CD1c-positive myeloid dendritic cell (primary cell): ENCODE data around the gene MGAT5B.
"Not testable (repeated sequence)": the region's sequence is repeated elsewhere in the genome, so short reads cannot be mapped to it uniquely, and the experiment has no call there.

Experiments used
- DNase-seq: peaks from one replicate; pipeline ENCODE4 v3.0.0-alpha.2; 2016; ENCODE audit errors: extremely low spot score

MGAT5B gene

DNA sequence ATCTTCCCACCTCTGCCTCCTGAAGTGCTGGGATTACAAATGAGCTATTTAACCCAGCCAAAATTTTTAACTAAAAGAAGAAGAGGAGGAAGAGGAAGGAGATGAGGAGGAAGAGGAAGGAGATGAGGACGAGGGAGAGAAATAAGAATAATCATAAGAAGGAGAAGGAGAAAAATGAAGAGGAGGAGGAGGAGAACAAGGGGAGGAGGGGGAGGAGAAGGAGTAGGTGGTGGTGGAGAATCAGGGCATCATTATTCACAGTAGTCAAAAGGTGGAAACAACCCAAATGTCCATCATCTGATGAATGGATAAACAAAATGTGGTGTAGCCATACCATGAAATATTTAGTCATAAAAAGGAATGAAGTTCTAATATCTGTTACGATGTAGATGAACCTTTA is 21.2 kb upstream of the MGAT5B start:
- DNase-seq, result no peak

DNA sequence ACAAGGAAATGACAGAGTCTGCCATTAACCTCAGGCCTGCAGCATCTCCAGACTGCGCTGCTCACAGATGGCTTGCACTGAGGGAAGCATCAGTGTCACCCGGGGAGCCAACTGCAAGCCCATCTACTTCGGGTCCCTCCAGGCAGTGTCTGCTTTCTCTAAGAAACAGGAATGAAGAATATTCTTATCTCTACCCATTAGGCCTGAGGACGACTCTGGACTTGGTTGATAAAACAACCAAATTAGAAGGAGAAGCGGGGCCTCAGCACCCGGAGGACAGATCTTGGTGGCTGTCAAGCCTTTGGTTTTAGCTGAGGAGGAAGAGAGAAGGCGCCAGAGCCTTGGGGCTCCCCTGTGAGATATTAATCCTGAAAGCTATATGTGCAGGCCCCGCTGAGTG is 19.5 kb upstream of the MGAT5B start:
- DNase-seq, result no peak

DNA sequence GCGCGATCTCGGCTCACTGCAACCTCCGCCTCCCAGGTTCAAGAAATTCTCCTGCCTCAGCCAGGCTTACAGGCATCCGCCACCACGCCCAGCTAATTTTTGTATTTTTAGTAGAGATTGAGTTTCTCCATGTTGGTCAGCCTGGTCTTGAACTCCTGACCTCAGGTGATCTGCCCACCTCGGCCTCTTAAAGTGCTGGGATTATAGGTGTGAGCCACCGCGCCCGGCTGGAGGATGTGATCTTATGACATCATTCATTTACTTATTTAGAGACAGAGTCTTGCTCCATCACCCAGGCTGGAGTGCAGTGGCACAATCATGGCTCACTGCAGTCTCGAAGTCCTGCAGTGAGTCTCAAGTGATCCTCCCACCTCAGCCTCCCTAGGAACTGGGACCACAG is 19.0 kb upstream of the MGAT5B start:
- DNase-seq, result not testable (repeated sequence)

DNA sequence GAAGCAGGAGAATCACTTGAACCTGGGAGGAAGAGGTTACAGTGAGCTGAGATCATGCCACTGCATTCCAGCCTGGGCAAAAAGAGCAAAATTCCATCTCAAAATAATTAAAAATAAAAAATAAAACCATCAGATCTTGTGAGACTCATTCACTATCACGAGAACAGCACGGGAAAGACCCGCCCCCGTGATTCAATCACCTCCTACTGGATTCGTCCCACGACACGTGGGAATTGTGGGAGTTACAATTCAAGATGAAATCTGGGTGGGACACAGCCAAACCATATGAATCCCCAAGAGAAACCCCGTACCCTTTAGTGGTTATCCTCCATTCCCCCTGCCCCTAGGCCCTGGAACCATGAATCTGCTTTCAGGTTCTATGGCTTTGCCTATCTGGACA is 15.4 kb upstream of the MGAT5B start:
- no peak for DNase-seq

DNA sequence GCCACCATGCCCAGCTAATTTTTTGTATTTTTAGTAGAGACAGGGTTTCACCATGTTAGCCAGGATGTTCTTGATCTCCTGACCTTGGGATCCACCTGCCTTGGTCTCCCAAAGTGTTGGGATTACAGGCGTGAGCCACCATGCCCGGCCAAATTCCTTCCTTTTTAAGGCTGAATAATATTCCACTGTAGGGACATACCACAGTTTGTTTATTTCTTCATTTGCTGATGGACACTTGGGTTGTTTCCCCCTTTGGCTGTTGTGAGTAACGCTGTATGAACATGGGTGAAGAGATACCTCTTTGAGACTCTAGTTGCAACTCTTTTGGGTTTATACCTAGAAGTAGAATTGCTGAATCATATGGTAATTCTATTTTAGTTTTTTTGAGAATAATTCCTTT is 13.1 kb upstream of the MGAT5B start:
- DNase-seq, result no peak

DNA sequence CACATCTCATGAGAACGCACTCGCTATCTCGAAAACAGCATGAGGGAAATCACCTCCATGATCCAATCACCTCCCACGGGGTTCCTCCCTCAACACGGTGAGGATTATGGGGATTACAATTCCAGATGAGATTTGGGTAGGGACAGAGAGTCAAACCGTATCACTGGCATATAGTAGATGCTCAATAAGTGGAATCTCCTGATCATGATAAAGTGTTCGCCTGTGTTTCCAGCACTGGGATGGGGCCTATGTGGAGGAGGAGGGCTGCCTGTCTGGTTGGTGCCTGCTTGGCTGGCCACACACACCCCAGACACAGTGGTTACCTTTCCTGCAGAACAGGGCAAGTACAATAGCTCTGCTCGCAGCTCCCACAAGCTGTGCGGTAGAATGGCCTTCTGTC is 6.1 kb upstream of the MGAT5B start:
- DNase-seq, result no peak

DNA sequence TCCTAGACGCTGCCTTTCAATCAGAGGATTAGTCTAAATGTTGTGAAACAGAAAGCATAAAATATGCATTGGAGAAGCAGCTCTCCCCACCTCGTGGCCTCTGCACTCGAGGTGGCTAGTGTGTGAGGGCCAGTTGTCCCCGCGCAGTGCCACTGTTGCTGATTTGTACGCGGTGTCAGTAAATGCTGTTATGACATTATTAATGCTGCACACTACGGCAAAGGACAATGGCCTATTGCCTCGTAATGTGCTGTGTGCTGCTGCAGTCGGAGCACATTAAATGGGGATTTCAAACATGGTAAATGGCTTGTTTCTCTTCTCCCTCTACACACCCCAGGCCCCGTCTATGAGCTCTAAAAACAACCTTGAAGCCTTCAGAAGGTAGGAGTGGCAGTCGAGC is 5.7 kb upstream of the MGAT5B start:
- no peak for DNase-seq

DNA sequence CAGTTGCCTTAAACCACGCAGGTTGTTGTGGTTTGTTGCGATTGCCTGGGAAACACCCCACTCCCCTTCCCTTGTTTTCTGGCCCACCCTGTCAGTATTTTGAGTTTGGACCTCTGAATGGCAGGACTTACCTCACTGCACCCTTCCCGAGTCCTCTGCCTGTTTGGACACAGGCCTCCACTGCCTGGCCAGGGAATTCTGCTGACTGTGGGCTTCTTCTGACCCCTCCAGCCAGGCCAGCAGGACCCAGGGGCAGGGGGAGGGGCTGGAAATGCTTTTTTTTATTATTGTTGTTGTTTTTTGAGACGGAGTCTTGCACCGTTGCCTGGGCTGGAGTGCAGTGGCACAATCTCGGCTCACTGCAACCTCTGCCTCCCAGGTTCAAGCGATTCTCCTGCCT is 4.2 kb upstream of the MGAT5B start:
- DNase-seq, result no peak

DNA sequence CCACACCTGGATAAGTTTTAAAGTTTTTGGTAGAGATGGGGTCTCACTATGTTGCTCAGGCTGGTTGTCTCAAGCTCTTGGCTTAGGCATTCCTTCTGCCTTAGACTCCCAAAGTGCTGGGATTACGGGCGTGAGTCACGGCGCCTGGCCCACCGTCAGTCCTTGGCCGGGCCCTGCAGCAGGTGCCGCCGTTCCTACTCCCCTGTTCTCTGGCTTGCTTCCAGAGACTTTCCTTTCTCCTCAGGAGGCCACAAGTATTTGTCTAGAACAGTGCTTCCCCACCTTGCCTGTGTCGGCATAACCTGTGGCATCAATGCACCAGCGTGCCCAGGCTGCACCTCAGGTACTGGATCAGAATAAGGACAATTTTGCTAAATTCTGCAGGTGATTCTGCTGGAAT is 3.0 kb upstream of the MGAT5B start:
- DNase-seq, result no peak

DNA sequence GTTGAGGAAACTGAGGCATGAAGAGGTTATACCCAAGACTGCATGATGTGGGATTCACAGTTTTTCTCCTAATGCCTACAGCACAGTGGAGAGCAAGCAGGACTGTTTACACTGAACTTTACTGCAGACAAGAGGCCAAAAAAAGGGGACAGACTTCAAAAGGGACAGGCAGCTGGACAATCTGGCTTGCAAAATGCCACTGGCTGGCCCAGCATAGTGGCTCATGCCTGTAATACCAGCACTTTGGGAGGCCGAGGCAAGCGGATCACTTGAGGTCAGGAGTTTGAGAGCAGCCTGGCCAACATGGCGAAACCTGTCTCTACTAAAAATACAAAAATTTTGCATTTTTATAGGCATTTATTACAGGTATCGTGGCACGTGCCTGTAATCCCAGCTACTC is 2.0 kb upstream of the MGAT5B start:
- no peak for DNase-seq

DNA sequence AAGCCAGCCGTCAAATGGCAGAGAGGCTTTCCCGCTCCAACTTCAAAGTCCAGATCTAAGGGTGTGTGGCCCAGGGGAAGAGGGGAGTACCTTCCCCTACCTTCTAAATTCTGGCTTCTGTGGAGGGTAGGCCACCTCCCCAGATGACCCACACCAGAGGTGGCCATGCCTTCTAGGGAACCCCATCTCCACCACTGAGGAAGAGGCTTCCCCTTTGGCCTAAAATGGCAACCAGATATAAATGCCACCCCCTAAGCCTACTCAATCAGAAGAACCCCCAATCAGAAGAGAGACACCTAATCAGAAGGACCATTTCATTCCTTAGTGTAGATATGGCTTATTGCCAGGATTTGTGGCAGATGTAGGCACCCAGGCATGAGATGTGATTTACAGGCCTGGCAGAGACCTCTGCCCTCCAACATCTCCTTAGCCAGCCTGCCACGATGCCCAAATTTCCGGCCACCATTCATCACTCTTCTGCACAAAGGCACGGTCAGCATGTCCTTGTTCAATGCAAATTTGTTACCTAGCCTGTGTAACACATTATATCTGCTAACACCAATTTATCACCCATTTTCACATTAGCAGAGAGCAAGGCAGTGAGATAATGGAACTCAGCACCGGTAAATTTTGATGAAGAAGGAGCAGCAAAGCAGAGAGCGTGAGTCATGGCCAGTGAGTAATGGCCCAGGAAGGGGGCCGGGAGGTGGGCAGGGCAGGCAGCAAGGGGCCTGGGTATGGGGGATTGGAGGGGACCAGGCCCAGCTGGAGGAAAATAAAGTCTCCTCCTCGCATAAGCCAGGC is 1.2 kb upstream of the MGAT5B start:
- DNase-seq, result no peak

DNA sequence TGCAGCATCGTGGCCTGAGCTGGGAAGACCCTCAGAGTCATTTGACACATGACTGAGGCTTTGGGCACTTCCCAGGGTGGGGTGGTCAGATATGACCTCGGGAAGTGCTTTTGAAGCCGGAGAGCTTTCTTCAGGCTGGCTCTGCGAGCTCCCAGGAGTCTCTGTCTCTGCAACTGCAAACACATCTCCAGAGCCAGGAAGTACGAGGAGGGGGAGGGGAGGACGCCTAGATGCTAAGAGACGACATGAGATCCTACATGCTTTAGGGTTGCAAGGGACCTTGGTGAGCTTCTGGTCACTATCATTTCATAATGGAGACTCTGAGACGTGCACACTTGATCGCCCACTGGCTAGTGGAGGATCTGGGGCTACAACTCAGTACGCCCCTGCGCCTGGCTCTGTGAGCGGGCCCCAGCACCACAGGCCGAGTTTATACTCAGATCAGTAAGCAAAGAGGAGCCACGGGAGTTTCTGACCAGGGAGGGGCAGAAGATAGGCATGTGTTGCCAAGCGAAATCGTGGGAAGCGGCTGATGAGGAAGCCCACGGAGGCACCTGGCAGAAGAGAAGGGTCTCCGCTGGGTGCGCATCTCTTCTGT is 527 bp upstream of the MGAT5B start:
- DNase-seq, result no peak

DNA sequence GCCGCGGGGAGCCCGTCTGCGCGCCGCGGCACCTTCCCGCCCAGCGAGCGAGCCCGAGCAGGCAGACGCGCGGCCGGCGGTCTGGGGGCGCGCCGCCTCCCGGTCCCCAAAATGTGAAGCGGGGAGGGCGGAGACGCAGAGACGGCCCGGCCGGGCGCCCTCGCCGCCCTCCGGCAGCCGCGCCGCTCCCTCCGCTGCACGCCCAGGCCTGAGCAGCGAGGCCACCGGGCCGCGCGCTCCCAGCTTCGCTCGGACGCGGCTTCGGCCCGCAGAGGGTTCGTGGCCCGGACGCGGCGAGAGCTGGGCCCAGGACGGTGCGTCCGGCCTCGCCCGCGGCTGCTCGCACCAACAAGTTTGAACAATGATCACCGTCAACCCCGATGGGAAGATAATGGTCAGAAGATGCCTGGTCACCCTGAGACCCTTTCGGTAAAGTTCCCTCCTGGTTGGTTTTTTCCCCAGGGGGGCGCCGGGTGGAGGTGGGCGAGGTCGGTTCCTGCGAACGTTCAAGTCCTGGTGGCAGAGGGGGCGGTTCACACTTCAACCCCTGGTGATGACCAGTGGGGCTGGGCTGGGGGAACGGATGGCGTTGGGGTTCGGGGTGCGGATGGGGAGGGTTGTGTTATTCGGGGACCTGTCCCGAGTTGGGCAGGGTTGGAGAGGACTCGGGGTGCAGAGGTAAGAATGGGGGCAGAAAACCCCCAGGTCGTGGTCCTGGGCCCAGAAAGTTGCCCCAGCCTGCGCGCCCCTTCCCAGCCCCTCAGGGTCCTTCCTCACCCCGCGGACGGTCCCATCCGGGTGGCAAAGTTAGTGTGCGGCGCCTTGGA is 678 bp downstream of the MGAT5B start:
- no peak for DNase-seq

DNA sequence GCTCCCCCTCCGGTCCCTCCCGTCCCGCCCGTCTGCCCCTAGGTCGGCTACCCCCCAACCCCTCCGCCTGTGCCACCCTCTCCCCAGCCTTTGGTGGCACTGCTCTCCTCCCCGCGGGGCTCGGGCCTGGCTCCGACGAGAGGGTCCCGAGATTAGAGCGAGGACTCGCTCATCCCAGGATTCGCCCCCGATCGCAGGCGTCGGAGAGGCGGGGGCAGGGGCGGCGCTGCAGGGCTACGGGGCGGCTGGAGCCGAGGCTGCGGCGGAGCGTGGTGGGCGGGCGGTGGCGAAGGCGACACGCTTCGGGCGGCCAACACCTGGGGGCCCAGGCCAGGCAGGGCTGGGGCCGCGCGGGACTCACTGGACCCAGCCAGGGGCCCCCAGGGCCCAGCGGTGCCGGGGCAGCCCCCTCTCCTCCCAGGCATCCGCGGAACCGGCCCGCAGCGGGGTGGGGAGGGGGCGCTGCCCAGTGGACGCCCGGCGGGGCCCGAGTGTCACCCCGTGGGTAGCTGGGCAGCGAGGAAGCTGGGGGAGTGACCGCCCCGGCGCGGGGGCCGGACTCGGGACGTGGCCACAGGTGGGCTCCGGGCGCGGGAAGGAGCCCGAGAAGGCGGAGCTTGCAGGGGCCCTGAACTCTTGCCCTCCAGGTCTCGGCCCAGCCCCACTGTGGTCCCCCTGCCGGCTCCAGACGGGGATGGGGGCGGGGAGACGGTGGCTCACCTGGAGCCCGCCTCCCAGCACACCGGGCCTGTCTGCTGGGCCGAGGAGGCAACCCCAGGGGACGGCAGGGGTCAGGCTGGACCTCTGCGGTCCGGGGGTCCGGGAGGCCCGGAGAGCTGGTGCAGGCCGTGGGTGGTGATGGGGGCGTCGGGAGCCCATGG is 1.5 kb downstream of the MGAT5B start:
- no peak for DNase-seq

DNA sequence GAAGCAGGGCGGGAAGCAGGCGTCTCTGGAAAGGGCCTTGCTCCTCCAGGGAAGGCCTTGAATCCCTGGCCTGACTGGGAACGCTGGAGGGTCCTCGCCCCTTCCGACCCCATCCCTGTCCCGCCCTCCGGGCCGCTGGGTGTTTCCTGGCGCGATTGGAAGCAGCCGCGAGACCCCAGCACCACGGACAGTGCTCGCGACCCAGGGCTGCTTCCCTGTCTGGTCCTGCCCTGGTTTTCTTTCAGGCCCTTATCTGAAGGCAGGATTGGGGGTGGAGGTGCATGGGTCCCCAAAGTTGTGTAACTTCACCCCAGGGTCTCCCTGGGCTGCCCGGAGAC is 2.1 kb downstream of the MGAT5B start:
- no peak for DNase-seq

DNA sequence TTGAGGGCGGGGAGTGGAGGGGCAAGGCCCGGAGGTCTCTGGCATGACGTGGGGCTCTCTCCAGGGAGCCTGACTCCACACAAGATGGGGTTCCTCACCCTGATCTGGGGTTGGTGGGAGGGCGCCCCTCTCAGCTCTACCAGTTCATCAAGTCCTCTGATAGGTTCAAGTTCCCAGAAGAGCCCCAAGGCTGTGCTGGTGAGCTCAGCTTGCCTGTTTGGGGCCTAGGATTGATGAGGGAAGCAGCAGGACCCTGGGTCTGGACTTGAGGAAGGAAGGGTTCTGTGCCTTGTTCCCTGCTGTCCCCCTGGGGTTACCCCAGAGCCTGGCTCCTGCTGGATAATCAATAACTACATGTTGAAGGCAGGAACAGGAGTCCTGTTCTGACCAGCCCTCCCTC is 3.5 kb downstream of the MGAT5B start:
- DNase-seq, result no peak

DNA sequence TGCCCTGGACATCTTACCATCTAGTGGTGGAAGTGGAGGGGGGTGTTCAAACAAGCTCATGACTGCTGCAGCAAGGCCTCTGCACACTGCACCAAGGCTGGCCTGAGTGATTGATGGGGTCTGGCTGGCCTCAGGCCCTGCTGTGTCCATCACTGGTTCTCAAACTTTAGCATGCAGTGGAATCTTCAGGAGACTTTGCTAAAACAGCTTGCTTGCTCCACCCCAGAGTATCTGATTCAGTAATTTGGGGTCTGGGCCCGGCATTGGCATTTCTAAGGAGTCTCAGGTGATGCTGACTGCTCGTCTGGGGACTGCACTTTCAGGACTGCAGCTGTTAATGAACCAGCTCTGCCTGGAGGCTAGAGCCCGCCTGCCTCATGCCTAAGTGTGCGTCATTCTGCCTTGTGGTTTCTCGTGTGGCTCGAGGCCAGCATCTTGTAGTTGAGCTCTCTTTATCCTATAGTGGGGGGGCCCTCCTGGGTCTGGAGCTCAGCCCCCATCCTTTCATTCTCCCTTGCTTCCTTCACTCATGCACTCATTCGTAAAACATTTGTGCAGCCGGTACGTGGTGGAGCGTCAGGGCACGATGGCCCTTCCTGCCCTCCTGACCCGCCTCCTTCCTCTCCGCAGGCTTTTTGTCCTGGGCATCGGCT is 4.1 kb downstream of the MGAT5B start:
- no peak for DNase-seq

DNA sequence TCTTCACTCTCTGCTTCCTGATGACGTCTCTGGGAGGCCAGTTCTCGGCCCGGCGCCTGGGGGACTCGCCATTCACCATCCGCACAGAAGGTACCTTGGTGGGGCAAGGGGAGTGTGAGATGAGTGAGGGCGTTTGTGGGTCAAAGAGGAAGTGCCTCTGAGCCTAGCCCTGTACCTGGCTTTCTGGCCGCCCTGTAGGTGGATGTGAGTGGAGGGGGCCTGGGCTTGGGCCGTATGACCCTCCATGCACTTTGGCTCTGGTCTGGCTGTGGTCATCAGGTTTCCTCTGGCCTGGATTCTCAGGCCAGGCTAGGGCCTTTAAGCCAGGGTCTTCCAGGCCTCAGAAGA is 4.6 kb downstream of the MGAT5B start:
- no peak for DNase-seq

DNA sequence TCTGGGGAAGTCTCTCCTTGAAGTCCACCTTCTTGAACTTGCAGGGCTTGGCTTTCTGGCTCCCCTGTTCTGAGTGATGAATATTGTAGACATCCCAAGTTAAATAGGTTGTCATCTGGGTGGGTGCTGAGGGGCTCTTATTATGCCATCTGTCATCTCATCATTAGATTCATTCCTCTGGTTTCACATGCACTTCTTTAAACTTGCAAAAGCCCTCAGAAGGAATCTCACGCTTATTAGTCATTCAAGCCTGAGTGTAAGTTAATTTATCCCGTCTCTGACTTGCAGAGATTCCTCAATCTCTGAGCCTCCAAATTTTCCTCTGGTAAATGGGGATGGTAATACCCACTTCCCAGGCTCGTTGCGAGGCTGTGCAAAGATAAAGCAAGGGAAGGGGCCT is 5.7 kb downstream of the MGAT5B start:
- no peak for DNase-seq

DNA sequence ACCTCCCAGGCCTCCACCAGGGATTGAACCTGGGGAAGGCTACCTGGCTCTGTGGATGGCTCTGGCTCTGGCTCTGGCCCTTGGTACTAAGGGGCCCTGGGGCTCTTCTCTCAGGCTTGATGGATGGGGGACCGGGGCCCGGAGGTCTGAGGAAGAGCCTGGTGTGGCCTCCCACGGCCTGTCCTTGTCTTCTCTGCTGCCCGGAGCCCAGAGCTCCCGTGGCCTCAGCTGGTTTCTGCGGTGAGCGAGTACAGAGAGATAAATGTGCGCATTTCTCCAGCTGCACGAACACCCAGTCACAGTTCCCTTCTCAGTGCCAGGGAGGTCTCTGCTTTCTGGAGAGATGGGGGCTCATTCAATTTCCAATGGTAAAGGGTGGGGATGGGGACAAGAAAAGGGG is 9.2 kb downstream of the MGAT5B start:
- no peak for DNase-seq

DNA sequence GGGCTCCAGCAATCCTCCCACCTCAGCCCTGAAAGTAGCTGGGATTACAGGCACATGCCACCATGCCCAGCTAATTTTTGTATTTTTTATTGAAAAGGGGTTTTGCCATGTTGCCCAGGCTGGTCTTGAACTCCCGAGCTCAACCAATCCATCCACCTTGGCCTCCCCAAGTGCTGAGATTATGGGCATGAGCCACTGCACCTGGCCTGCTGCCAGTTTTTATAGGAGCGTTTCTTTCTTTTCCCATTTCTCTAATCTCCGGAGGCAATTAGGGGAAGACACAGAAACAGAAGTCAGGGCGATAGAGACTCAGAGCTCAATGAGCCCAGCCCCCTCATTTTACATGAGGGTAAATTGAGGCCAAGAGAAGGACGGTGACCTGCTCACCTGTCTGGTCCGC is 10.4 kb downstream of the MGAT5B start:
- no peak for DNase-seq

DNA sequence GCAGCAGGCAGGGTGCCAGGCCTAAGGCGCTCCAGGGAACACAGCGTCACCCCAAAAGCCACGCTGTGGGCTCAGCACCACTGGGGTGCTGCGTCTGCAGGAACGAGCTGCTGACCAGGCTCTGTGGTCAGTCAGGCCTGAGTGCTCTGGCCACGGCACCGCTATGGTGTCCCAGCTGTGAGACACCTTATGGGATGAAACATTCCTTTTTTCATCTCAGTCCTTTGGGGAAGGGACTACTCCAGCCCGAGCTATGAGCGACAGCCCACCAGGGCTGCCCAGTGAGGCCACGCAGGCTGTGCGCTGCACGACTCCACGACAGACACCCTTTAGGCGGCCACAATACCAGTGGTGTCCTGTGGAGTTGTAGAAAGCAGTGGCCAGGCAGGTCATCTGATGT is 11.1 kb downstream of the MGAT5B start:
- DNase-seq, result no peak
